Mesenteric fat pad (tissue), 1 donor: ENCODE results near the gene SFRP5. TPM values are rescaled to one million over a fixed set of nuclear protein-coding genes. Genes with fewer than 3 reads are reported as not detected.

Source experiments
- DNase-seq: peaks from one replicate; pipeline ENCODE4 v3.0.0-alpha.2; 2020; ENCODE audit warnings: low spot score
- total RNA-seq: library from RNA; stranded (reverse); fragmentation: NEBNext Ultra II Directional; extraction: Animal tissue kit (Norgen Biotek cat#: 25700); gene quantifications from one replicate; pipeline ENCODE4 v1.2.1, GENCODE V29; 2021
- donor health status: DM: yes; HTN: yes; CAD: no.

SFRP5 gene
- total RNA-seq, 1 donor from 2014 or later: not detected

DNA sequence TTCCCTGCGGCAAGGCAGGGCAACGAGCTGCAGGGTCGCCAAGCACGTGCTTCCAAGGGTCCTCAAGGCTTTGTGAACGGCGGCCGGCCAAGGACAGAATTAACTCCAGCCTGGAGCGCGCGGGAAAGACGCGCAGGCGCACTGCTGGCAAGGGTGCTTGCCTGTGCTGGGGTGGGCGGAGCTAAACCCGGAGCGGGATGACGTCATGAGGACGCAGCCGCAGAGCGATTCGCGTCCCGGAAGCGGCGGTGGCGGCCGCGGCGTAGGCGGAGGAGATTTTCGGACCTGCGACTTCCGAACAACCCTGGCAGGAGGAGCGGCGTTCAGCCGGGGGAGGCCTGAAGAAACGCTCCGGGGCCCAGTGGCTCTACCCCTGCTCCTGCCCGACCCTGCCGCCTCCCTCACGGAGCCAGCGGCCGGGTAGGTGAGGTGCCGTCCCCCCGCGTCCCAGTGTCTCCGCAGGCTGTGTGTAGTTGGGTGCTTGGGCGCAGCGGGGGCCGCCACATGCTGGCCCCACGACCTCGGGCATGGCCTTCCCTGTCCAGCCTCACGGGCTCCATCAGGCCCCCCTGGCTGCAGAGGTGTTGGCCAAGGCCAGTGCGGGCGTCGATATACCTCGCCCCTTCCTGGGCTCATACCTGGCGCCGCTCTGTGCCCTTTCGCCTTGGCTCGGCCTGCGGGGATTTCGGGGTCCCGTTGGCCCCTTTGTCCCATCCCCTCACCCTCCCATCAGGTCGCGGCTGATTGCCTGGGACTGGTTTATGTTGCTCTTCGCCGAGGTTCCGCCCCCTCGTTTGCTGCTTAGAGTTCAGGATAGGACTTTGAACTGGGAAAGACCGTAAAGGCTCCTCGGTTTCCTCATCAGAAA is 34.7 kb downstream of the SFRP5 start, which contains the start of gene ZFYVE27:
ZFYVE27 (plus strand) TSS at position 227 of the 868 bp plus-strand sequence. CDS start 1,350 bp downstream, outside the sequence.
- peak; percentile 100 for DNase-seq

DNA sequence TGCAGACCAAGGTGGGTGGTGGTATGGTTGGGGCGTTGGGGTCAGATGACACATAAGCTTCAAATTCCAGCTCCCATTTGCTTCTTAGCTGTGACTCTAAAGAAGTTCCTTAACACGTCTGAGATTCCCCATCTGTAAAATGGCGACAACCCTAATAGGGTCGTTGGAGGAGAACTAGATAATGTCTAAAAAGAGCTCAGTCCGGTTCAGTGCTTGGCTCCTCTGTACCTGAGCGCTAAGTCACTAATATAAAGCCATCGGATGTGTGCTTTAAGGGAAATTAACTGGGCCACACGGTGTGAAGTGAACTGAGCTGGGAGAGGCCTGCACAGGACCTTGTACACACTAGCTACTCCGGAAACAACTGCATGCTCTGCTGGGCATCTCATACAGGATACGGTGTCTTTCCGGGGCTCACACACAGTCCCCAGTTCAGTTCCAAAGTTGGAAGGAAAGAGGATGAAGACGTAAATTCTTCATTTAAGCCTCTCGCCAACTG is 35.3 kb downstream of the SFRP5 start:
- no peak for DNase-seq

DNA sequence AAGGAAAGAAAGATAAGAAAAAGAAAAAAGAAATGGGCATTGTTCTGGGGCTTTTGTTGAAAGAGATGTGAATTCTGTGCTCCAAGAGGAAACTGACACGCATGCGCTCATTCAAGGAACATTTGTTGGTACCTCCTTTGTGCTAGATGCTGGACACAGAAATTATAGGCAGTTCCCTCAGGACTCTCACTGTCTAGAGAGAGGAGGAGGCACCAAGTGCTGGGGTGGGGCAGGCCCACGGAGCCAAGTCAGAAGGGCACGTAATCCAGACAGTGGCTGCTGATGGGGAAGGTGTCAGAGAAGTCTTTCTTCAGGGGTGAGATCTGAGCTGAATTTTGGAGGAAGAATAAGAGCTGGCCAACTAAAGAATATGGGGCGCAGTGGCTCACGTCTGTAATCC is 37.8 kb downstream of the SFRP5 start:
- no peak for DNase-seq

DNA sequence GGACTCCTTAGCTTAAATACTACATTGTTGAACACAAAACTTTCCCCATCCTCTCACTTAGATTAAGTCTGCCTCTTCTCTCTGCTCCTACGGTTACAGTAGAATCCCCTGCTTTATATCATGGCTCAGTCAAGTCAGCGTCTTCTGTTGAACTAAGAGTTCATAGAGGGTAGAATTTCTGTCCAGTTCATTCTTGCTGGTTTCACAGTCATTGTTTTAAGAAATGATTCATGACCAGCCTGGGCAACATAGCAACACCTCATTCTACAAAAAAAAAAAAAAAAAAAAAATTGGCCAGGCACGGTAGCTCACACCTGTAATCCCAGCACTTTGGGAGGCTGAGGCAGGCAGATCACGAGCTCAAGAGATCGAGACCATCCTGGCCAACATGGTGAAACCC is 38.5 kb downstream of the SFRP5 start:
- no peak for DNase-seq

DNA sequence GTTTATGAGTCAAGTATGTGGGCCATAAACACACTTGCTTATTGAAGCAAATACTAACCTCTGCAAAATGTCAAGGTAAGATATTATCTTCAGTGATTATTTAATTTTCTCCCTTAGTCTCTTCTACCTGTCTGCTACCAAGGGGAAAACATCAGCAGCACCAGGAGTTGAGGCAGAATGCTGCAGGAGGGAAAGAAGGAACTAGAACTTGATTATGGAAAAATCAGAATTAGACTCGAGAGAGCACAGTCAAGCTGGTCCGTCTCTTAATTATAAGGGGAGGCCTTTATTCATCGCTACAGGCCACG is 39.8 kb downstream of the SFRP5 start:
- DNase-seq: no peak

DNA sequence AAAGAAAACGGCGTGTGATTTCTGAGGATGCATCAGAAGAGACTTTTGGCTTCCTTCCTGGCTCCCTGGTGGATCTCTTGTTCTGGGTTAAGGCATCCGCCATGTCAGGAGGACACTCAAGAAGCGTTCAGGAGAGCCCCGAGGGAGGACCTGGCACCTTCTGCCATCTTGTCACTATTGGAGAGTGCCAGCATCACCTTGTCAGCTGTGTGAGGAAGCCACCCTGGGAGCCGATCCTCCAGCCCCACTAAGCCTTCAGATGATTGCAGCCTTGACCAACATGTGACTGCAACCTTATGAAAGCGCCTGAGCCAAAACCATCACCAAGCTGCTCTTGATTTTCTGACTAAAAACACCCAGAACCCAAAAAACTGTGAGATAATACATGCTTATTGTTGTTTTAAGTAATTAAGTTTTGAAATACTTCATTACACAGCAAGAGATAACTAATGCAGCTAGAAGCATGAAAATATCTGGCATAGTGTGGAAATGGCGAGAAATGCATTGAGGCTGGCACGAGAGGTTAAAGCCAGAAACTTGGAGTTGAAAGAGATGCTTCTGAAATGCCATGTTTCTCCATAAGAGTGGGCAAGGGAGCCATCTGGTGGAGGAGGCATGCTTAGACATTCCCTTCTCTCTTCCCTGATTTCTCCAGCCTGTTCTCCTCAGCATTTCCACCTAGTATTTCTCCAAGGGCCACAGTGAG is 40.3 kb downstream of the SFRP5 start:
- no peak for DNase-seq

DNA sequence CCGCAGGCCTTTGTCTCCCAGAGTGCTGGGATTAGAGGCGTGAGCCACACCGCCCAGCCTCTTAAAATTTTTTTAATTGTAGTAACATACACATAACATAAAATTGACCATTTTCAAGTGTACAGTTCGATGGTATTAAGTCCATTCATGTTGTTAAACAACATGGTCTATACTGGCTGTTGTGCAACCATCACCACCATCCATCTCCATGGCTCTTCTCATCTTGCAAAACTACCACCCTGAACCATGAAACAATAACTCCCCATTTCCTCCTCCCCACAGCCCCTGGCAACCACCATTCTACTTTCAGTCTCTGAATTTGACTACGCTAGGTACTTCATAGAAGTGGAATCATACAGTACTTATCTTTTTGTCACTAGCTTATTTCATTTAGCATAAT is 42.8 kb downstream of the SFRP5 start:
- no peak for DNase-seq

DNA sequence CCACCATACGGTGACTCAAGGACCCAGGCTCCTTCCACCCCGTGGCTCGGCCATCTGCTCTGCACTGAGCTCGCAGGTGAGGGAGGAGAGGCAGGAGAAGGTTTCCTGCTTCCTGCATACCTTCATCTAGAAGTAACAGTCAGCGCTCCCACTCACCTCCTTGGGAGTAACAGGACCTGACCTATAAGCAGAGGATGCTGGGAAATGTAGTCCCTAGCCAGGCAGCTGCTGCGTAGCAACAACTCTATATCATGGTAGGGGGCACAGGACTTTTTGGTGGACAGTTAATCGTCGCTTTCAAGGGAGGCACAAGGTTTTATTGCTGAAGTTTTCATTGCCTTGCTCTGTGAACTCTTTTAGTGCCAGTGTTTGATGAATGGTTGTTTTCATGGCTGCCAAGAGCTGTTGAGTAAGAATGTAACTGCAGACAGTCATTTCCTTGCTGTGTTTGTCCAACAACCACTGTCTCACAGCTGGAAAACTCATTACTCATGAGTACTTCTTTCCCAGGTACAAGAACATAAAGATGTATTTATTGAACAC is 45.1 kb downstream of the SFRP5 start:
- no peak for DNase-seq

DNA sequence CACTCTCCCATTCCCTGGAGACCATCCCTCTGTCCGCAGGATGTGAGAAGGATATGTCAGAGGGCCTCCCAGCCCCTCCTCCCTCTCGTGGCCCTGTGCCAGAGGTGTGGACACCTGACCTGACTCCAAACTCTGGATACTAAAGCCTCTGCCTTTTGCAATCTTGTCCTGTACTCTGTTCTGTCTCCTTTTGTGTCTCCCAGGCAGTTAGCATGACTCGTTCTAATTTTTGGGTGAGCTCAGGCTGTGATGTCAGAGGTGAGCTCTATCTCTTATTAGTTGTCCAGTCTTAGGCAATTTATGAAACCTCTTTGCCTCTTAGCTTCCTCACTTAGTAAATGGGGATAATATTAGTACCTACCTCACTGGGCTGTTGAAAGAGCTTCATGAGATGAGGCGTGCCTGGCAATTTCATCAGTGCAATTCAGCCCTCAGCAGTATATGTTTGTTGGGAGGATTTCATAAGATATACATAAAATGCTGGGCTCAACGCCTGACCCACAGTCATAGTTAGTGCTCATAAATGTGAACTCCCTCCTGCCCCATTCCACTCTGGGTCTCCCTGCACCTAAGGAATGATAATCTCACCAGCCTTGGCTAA is 47.4 kb downstream of the SFRP5 start:
- no peak for DNase-seq

DNA sequence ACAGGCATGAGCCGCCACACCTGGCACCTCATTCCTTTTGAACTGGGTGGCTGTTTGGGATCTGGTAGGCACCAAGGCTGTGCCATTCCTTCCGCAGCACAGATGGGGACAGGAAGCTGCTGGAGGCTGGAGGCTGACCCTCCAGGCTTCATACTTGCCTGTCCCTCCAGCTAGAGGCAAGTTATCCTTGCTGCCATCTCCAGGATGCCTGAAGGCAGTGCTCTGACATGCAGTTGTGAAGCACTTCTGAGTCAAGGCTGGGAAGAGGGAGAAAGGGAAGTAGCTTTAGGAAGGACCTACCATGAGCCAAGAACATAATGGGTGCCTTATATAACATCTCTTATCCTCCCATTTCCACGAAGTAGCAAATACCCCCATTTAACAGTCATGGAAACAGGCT is 48.8 kb downstream of the SFRP5 start:
- DNase-seq: no peak

DNA sequence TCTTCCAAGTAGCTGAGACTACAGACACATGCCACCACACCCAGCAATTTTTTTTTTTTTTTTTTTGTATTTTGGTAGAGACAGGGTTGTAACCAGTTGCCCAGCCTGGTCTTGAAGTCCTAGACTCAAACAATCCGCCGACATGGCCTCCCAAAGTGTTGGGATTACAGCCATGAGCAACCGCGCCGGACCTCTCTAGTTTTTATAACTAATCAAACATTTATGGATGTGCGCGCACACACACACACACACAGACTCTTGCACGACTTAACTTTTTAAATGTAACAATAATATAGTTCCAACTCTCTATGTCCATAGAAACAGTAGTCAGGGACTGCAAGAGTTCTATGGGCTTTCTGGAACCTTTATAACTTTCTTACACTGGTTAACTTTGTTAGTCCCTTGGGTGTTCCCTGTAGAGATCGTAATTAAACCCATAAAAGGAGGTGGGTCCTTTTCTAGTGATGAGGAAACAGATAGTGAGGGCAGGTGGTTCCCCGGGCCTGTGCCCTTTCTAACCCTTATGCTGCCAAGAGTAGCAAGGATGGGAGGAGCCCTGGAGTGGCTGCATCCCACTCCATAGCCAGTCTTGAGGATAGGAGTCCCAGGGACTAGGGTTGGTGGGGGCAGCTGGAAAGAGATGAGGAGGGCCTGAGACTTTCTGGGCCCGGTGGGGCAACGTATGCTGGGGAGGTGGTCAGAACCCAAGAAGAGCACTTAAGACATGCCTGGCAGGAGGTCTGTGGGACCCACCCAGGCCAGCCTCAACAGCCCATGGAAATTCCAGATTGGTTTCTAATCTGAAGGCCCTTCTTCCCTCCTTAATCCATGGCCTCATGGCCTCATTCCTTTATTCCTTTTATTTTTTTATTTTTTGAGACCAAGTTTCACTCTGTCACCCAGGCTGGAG is 49.7 kb downstream of the SFRP5 start:
- no peak for DNase-seq

DNA sequence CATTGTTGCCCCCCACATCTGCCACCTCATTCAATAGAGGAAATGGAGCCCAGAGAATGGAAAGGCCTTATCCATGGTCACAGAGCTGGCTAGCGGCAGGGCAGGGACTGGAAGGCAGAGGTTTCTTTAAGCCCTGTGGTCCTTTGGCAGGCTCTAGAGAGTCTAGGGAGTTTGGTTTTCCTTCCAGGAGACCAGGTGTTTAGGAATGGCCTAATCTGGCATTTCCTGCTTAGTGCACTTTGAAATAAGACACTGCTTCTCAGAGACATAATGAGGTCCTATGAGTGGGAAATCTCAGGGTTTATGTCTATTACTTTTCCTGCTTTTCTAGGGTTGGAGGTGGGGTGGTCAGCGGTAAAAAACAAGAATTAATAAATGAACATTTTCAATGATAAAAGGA is 52.2 kb downstream of the SFRP5 start:
- DNase-seq: no peak

DNA sequence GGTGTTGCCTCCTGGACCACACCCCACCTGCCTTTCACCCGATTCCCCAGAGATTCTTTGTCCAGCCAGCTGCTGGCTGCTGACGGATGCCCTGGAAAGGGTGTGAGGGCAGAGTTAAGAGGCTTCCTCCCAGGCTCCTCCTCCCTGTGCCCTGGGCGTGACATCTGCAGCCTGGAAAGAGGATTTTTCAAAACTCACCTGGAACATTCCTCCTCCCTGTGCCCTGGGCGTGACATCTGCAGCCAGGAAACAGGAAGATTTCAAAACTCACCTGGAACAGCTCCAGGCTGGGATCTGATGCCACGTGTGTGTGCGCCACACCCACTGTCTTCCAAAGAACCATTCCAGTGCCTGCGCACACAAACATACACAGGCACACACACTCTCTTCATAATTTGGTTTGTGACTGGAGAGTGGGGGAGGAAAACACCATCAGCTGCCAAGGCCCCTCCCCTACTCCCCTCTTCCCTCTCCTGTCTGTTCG is 53.1 kb downstream of the SFRP5 start:
- DNase-seq: no peak

DNA sequence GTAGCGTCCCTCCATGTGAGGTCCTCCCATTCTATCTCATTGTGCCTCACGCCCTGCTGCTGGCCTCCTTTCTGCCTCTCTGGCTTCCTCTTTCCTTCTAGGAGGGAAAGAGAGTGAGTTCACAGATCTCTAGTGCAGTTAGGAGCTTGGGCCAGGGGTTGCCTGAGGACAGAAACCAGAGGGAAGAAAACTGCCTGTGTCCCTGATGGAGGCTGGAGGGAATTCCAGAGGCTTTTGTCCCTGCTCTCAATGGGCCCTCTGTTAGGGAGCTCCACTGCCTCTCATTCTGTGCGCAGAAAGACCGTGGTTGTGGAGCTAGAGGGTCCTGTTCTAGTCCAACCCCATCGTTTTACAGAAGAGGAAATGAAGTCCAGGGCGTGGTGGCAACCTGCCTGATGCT is 53.6 kb downstream of the SFRP5 start:
- DNase-seq: no peak

DNA sequence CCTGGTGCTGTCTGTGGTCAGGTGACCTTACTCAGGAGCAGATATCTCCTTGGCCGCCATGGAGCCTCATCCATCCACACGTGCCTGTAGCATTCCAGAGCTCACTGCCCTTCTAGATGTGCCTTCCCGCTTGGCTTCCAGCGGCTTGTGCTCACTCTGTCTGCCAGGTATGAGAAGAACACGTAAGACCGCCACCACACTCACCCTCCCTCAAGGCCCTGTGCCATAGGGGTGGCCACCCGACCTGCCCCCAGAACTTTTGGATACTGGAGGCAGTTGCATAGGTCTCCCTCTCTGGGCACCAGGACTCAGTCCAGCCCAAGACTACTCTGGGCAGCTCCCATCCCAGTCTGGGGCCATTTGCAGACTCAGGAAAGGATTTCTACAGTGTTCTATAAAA is 54.2 kb downstream of the SFRP5 start:
- no peak for DNase-seq

Other genes with a start within 250 kb of the SFRP5 start
- not detected for gene ANKRD2, start 199.2 kb downstream of the SFRP5 start, total RNA-seq
- gene HOGA1, start 187.6 kb downstream of the SFRP5 start, total RNA-seq: 3.8 TPM
- gene C10orf62, start 182.3 kb downstream of the SFRP5 start, total RNA-seq: not detected
- 1.5 TPM for gene MORN4, start 138.5 kb downstream of the SFRP5 start, total RNA-seq
- gene PI4K2A, start 131.3 kb downstream of the SFRP5 start, total RNA-seq: 22.3 TPM
- 30.5 TPM for gene AVPI1, start 84.8 kb downstream of the SFRP5 start, total RNA-seq
- gene MARVELD1, start 58.3 kb downstream of the SFRP5 start, total RNA-seq: 28.7 TPM
- gene ZFYVE27, start 34.9 kb downstream of the SFRP5 start, total RNA-seq: 19.2 TPM
- 0.32 TPM for gene GOLGA7B, start 77.8 kb upstream of the SFRP5 start, total RNA-seq